GM12892 (cell line): ENCODE data around the gene FGF23.

ENCODE experiments used
- POLR2A ChIP-seq: IDR thresholded peaks from 2 replicates; pipeline ENCODE4 v1.6.1; 2011; ENCODE audit warnings: low read depth, low read length, control low read depth
- POLR2AphosphoS5 ChIP-seq: IDR thresholded peaks from 2 replicates; pipeline ENCODE4 v1.6.1; 2011; ENCODE audit warnings: low read depth, low read length, control low read depth

DNA sequence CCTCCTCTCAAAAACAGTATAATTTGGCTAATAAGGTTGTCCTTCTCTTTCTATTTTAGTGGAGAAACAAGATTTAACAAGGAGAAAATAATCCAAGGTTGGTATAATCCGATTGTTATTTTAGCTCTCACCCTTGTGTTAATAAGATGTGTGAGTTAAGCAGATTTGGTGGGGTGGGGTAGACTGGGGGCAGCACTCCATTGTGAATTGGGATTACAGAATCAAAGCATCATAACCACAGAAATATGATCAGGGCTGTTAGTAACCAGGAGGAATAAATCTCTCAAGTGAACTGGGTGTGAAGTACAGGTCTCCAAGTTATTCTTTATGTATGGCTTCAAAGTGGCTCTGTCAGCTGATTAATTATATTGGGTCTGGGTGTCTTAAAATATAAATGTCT, 48.3 kb downstream of the FGF23 start:
- TF ChIP-seq POLR2A (no peak), POLR2AphosphoS5 (no peak)
